GM12873 (cell line): Measurements from ENCODE around the gene PTPRO.

Experiments used
- CTCF ChIP-seq: IDR thresholded peaks from 2 replicates; pipeline ENCODE4 v1.5.1; 2012; ENCODE audit warnings: low read depth, mild to moderate bottlenecking, moderate library complexity, low read length, control low read depth; ENCODE audit not compliant: insufficient read depth; ENCODE audit errors: missing control alignments

PTPRO gene

DNA sequence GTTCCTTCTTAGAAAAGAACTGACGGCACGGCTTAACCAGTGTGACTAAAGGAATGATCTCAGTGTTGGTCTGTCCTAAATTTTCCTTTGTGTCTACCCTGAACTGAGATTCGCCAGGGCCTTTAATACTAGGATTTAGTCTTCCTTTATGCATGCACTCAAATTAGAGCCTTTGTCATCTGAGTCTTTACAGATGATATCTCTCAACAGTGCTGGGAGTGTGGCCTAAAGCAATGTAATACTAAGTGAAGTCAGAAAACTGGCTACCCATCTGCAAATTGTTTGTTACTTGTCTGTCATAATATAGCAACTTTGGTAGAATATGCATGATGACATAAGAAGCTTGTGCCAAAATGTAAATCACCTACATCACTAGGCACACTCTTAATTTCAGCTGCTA is 95.4 kb downstream of the PTPRO start:
- TF ChIP-seq CTCF = no peak

- TF ChIP-seq CTCF = no peak
Observed at GRCh38 chr12:15423629-15424028, 101.3 kb downstream of the PTPRO start.

DNA sequence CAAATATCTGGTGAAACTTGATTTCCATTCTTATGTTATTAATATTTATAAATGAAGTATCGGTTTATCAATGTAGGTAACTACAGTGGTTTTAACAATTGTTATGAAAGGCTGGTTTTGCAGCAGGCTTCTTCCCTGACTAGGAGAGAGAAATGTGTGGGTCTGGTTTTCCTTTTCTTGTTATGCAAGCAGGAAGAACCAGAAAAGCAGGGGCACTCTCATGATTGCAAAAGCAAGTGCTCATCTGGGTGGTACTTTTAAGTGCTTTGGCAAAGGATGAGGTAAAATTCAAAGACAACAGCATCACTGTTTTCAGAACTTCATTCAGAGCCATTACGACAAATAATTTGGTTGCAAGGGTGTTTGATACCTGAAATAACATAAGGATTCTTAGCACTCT is 105.6 kb downstream of the PTPRO start:
- TF ChIP-seq CTCF = no peak

- no peak for TF ChIP-seq CTCF
Observed at GRCh38 chr12:15428632-15429031, 106.3 kb downstream of the PTPRO start.

DNA sequence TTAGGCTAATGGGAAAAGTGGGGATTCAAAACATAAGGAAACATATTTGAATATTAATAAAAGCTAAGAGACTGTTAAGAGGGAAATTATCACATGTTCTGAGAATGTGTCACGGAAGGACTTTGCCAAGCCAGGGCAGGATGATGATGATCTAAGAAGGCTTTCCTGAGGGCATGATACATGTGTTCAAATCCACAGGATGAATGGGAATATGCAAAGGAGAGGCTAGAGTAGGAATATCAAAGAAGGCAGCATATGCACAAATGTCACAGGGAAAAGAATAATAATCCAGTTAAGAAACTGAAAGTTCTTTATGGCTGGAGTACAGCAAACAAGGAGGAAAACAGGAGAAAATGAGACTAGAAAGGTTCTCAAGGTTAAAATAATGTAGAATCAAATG is 107.0 kb downstream of the PTPRO start:
- no peak for TF ChIP-seq CTCF

DNA sequence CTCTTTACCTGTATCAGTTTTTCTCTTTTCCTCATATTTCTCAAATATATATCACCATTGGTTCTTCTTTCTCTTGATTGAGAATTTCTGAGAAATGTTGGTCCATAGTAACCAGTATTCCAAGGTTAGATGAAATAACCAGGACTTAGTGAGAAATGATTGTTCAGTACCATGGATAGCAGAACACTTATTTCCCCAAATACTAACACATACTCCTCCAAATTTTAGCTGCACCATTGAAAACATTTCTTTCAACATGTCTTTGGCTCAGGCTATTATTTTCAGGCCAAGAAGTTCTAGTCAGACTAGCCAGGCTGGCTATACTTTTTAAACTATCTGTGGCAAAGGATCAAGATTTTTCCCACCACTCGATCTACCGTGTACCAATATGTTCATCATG is 113.3 kb downstream of the PTPRO start:
- TF ChIP-seq CTCF = no peak

DNA sequence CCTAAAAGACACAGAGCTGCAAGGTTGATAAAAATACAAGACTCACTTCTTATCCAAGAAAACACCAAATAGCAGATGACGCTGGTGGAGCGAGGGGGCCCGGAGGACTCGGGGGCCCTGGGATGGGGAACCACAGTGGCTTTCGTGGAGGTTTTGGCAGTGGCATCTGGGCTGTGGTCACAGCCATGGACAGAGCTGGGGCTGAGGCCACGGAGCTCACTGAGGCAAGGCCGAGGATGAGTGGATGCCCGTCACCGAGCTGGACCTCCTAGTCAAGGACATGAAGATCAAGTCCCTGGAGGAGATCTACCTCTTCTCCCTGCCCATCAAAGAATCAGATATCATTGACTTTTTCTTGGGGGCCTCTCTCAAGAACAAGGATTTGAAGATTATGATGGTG is 117.2 kb downstream of the PTPRO start:
- no peak for TF ChIP-seq CTCF

DNA sequence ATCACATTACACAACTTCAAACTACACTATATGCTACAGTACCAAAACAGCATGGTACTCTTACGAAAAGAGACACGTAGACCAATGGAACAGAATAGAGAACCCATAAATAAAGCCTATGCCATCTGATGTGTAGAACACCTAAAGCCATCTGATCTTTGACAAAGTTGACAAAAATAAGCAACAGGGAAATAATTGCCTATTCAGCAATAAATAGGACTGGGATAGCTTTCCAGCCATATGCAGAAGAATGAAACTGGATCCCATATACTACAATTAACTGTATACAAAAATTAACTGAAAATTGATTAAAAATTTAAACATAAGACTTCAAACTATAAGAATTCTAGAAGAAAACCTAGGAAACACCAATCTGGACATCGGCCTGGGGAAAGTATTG is 120.7 kb downstream of the PTPRO start:
- no peak for TF ChIP-seq CTCF
